CD14-positive monocyte (primary cell): ENCODE measurements around the gene AGXT. TPM values are rescaled to one million over a fixed set of nuclear protein-coding genes. Genes with fewer than 3 reads are reported as not detected.

Source experiments
- DNase-seq, 3 donors: peaks; one replicate each; pipeline ENCODE4 v3.0.0-alpha.2; 2011 to 2022
- H2AFZ ChIP-seq: 2 replicates; pipeline ENCODE4 v1.6.0; 2012; ENCODE audit warnings: mild to moderate bottlenecking, low read depth, low read length, inconsistent platforms; ENCODE audit not compliant: insufficient read depth, poor library complexity, severe bottlenecking
- H3K27ac ChIP-seq, 2 donors: 1 replicate in 1 of 2; 2 replicates in 1 of 2; pipeline ENCODE4 v1.5.1; 2012 to 2013; ENCODE audit warnings: low read length in 2 of 2, control low read depth in 1 of 2, inconsistent platforms in 1 of 2, low read depth in 1 of 2, mild to moderate bottlenecking in 1 of 2
- H3K27me3 ChIP-seq, 2 donors: one replicate each; pipeline versions ENCODE4 v1.6.0 to v1.6.1; 2011 to 2013; ENCODE audit warnings: low read length in 2 of 2; ENCODE audit not compliant: control insufficient read depth in 2 of 2, insufficient read depth in 2 of 2
- H3K36me3 ChIP-seq, 2 donors: replicated peaks in 1 of 2; 1 replicate in 1 of 2; 2 replicates in 1 of 2; pipeline versions ENCODE4 v1.5.1 to v1.6.1; 2012 to 2013; ENCODE audit warnings: low read length in 2 of 2, control low read depth in 1 of 2, inconsistent platforms in 1 of 2, mild to moderate bottlenecking in 1 of 2; ENCODE audit not compliant: insufficient read depth in 2 of 2, control insufficient read depth in 1 of 2
- H3K4me1 ChIP-seq, 2 donors: 1 replicate in 1 of 2; 2 replicates in 1 of 2; pipeline versions ENCODE4 v1.5.1 to v1.6.1; 2012 to 2013; ENCODE audit warnings: low read length in 2 of 2, control low read depth in 1 of 2, inconsistent platforms in 1 of 2, mild to moderate bottlenecking in 1 of 2, moderate library complexity in 1 of 2; ENCODE audit not compliant: insufficient read depth in 2 of 2, control insufficient read depth in 1 of 2
- H3K4me2 ChIP-seq: replicated peaks from 2 replicates; pipeline ENCODE3; 2012; ENCODE audit warnings: low read length, moderate library complexity, mild to moderate bottlenecking; ENCODE audit not compliant: poor library complexity, severe bottlenecking; ENCODE audit errors: extremely low read depth
- H3K4me3 ChIP-seq, 3 experiments: fragments of 200-600 bp in 1 of 3; sonication (generic) in 1 of 3; replicated peaks in 1 of 3; 1 replicate in 2 of 3; 2 replicates in 1 of 3; pipeline ENCODE4 v1.5.1; 2011 to 2013; ENCODE audit warnings: low read length in 3 of 3, mild to moderate bottlenecking in 3 of 3, control low read depth in 2 of 3, low read depth in 2 of 3, inconsistent platforms in 1 of 3, moderate library complexity in 1 of 3
- H3K79me2 ChIP-seq: 2 replicates; pipeline ENCODE4 v1.6.0; 2012; ENCODE audit warnings: mild to moderate bottlenecking, control low read depth, inconsistent platforms, low read length, moderate library complexity; ENCODE audit not compliant: insufficient read depth
- H3K9ac ChIP-seq: 2 replicates; pipeline ENCODE4 v1.6.0; 2017; ENCODE audit warnings: low read length, mild to moderate bottlenecking; ENCODE audit not compliant: insufficient read depth, poor library complexity, severe bottlenecking
- H3K9me3 ChIP-seq, 2 donors: replicated peaks in 1 of 2; 1 replicate in 1 of 2; 2 replicates in 1 of 2; pipeline versions ENCODE4 v1.5.1 to v1.6.1; 2012 to 2013; ENCODE audit warnings: low read length in 2 of 2, control low read depth in 1 of 2; ENCODE audit not compliant: control insufficient read depth in 1 of 2, insufficient read depth in 1 of 2
- H4K20me1 ChIP-seq: 2 replicates; pipeline ENCODE4 v1.6.0; 2012; ENCODE audit warnings: mild to moderate bottlenecking, low read length, control low read depth, moderate library complexity; ENCODE audit not compliant: insufficient read depth
- H3K27ac Mint-ChIP-seq, 7 donors: one replicate each; pipeline ENCODE4 v1.8.0; 2020; ENCODE audit warnings: mild to moderate bottlenecking in 7 of 7, mixed read lengths in 7 of 7, moderate library complexity in 6 of 7, inconsistent platforms in 2 of 7
- H3K27me3 Mint-ChIP-seq, 3 donors: one replicate each; pipeline ENCODE4 v1.8.0; 2021 to 2022; ENCODE audit warnings: low read depth in 3 of 3, mild to moderate bottlenecking in 3 of 3, mixed read lengths in 3 of 3, moderate library complexity in 3 of 3, inconsistent platforms in 1 of 3
- H3K36me3 Mint-ChIP-seq, 2 donors: one replicate each; pipeline ENCODE4 v1.8.0; 2020; ENCODE audit warnings: mixed read lengths in 2 of 2, inconsistent platforms in 1 of 2, mild to moderate bottlenecking in 1 of 2
- H3K4me1 Mint-ChIP-seq: one replicate; pipeline ENCODE4 v1.8.0; 2020; ENCODE audit warnings: mild to moderate bottlenecking, mixed read lengths
- H3K4me3 Mint-ChIP-seq, 2 donors: one replicate each; pipeline ENCODE4 v1.8.0; 2020; ENCODE audit warnings: mild to moderate bottlenecking in 2 of 2, mixed read lengths in 2 of 2, moderate library complexity in 1 of 2
- H3K9me3 Mint-ChIP-seq, 7 donors: one replicate each; pipeline ENCODE4 v1.8.0; 2020 to 2022; ENCODE audit warnings: mixed read lengths in 7 of 7, mild to moderate bottlenecking in 6 of 7, moderate library complexity in 6 of 7, inconsistent platforms in 2 of 7
- CTCF ChIP-seq: fragments of 200-600 bp; IDR thresholded peaks from one replicate; pipeline ENCODE4 v1.8.0; 2022; ENCODE audit warnings: antibody characterized with exemption, mild to moderate bottlenecking
- WGBS: methylation state at CpG from one replicate; pipeline ENCODE4 v1.1.5; 2013; ENCODE audit warnings: missing lambda C conversion rate; ENCODE audit not compliant: insufficient coverage; 5-methylcytosine and 5-hydroxymethylcytosine counted together
- intact Hi-C, 2 donors: fragments of 100-400 bp; cut with micrococcal nuclease; formaldehyde crosslinking; loops; one replicate each; pipeline versions ENCODE4 v1.15.0 to v1.15.1; 2023
- polyA plus RNA-seq, 3 donors: library from polyadenylated mRNA; depleted of rRNA in 1 of 3; unstranded in 2 of 3; stranded (reverse) in 1 of 3; fragments of 300-500 nt in 2 of 3; fragments of >200 nt in 1 of 3; fragmentation: Illumina TruSeq in 2 of 3; gene quantifications; 1 replicate in 2 of 3; 2 replicates in 1 of 3; pipeline ENCODE4 v1.2.3, GENCODE V29; 2012 to 2021

Gene AGXT
- polyA plus RNA-seq, 3 donors: not detected

- no peaks in the 10 kb centered on the region for H3K9me3 ChIP-seq
- no peaks in the 10 kb centered on the region for H3K79me2 ChIP-seq
- no peaks in the 10 kb centered on the region for H3K36me3 ChIP-seq
- no peak for TF ChIP-seq CTCF
- H3K4me1 Mint-ChIP-seq: no peaks in the 10 kb centered on the region
- no peak overlapping the region for H3K4me2 ChIP-seq
- WGBS: 83% methylated on average over 6 of the region's 7 CpGs
- H3K27ac ChIP-seq: no peak overlapping the region
- H3K9ac ChIP-seq: no peak overlapping the region
- H2AFZ ChIP-seq: no peak overlapping the region
- no peaks in the 10 kb centered on the region for H3K36me3 Mint-ChIP-seq
- H4K20me1 ChIP-seq: no peaks in the 10 kb centered on the region
- H3K27me3 Mint-ChIP-seq: peaks cover 4 to 11% (median 5%) of the 10 kb centered on the region in 3 donors
- no peak overlapping the region for H3K4me3 ChIP-seq
- no peaks in the 10 kb centered on the region for H3K4me1 ChIP-seq
- no peak for DNase-seq
- peaks cover 0 to 6% (median 0%) of the 10 kb centered on the region in 7 donors for H3K9me3 Mint-ChIP-seq
- no peak overlapping the region for H3K27ac Mint-ChIP-seq
- intact Hi-C loops: no loop called here
- H3K4me3 Mint-ChIP-seq: no peak overlapping the region
- H3K27me3 ChIP-seq: no peaks in the 10 kb centered on the region
These were observed 34.0 kb downstream of the AGXT start for GRCh38 chr2:240902615-240903041.

- no peak for DNase-seq
- Histone ChIP-seq H3K9me3 (no peaks in the 10 kb centered on the region), H3K9ac (no peak overlapping the region), H3K4me1 (no peaks in the 10 kb centered on the region), H3K4me2 (no peak overlapping the region), H2AFZ (no peak overlapping the region), H4K20me1 (no peaks in the 10 kb centered on the region), H3K4me3 (no peak overlapping the region), H3K36me3 (no peaks in the 10 kb centered on the region), H3K79me2 (no peaks in the 10 kb centered on the region), H3K27me3 (no peaks in the 10 kb centered on the region), H3K27ac (no peak overlapping the region)
- TF ChIP-seq CTCF: no peak
- Mint-ChIP-seq H3K27me3 (peaks cover 4 to 11% (median 5%) of the 10 kb centered on the region in 3 donors), H3K27ac (peak overlapping the region in 1 of 7 donors; percentile 61), H3K9me3 (peaks cover 0 to 6% (median 0%) of the 10 kb centered on the region in 7 donors), H3K4me1 (no peaks in the 10 kb centered on the region), H3K4me3 (no peak overlapping the region), H3K36me3 (no peaks in the 10 kb centered on the region)
- intact Hi-C loops: no loop called here
- 90% methylated on average over 27 of the region's 34 CpGs for WGBS
These were observed 34.8 kb downstream of the AGXT start for GRCh38 chr2:240903191-240904060.
